Measurements from ENCODE around the gene TDRD7.
"Not testable (repeated sequence)": the region's sequence is repeated elsewhere in the genome, so short reads cannot be mapped to it uniquely, and the experiment has no call there.

The TDRD7 gene

GRCh38 chr9:97456841-97457240 lies 44.9 kb downstream of the TDRD7 start:
- not testable (repeated sequence) for H3K27me3 ChIP-seq (ENCODE audit: control insufficient read depth, insufficient read depth, low read length); H3K9ac ChIP-seq (ENCODE audit: low read depth, low read length); H3K36me3 ChIP-seq (ENCODE audit: control insufficient read depth, insufficient read depth, low read length); H3K4me3 ChIP-seq (ENCODE audit: low read depth, low read length); H3K27ac ChIP-seq (ENCODE audit: low read depth, low read length); H3K9me3 ChIP-seq (ENCODE audit: control insufficient read depth, insufficient read depth, low read length); H3K4me1 ChIP-seq (ENCODE audit: control insufficient read depth, insufficient read depth, low read length)

- peaks cover 4% of the 10 kb centered on the region; the same call in 1 of the 2 replicates for H3K4me1 ChIP-seq (ENCODE audit: control insufficient read depth, insufficient read depth, low read length)
- H3K9ac ChIP-seq (ENCODE audit: low read depth, low read length), result no peak overlapping the region
- H3K4me3 ChIP-seq (ENCODE audit: low read depth, low read length), result no peak overlapping the region
- no peaks in the 10 kb centered on the region for H3K36me3 ChIP-seq (ENCODE audit: control insufficient read depth, insufficient read depth, low read length)
- H3K9me3 ChIP-seq (ENCODE audit: control insufficient read depth, insufficient read depth, low read length), result no peaks in the 10 kb centered on the region
- no peaks in the 10 kb centered on the region for H3K27me3 ChIP-seq (ENCODE audit: control insufficient read depth, insufficient read depth, low read length)
- H3K27ac ChIP-seq (ENCODE audit: low read depth, low read length), result no peak overlapping the region
These were observed 47.4 kb downstream of the TDRD7 start for GRCh38 chr9:97459326-97459725.

- H3K9me3 ChIP-seq (ENCODE audit: control insufficient read depth, insufficient read depth, low read length), result no peaks in the 10 kb centered on the region
- no peak overlapping the region for H3K9ac ChIP-seq (ENCODE audit: low read depth, low read length)
- no peaks in the 10 kb centered on the region for H3K27me3 ChIP-seq (ENCODE audit: control insufficient read depth, insufficient read depth, low read length)
- no peak overlapping the region for H3K27ac ChIP-seq (ENCODE audit: low read depth, low read length)
- H3K36me3 ChIP-seq (ENCODE audit: control insufficient read depth, insufficient read depth, low read length), result no peaks in the 10 kb centered on the region
- peaks cover 4% of the 10 kb centered on the region; the same call in 1 of the 2 replicates for H3K4me1 ChIP-seq (ENCODE audit: control insufficient read depth, insufficient read depth, low read length)
- no peak overlapping the region for H3K4me3 ChIP-seq (ENCODE audit: low read depth, low read length)
These were observed 50.3 kb downstream of the TDRD7 start for GRCh38 chr9:97462159-97462558.

GRCh38 chr9:97462914-97463313 lies 51.0 kb downstream of the TDRD7 start:
- Histone ChIP-seq H3K9me3 (ENCODE audit: control insufficient read depth, insufficient read depth, low read length) (no peaks in the 10 kb centered on the region), H3K4me3 (ENCODE audit: low read depth, low read length) (no peak overlapping the region), H3K4me1 (ENCODE audit: control insufficient read depth, insufficient read depth, low read length) (peaks cover 4% of the 10 kb centered on the region; the same call in 1 of the 2 replicates), H3K9ac (ENCODE audit: low read depth, low read length) (no peak overlapping the region), H3K36me3 (ENCODE audit: control insufficient read depth, insufficient read depth, low read length) (no peaks in the 10 kb centered on the region), H3K27ac (ENCODE audit: low read depth, low read length) (no peak overlapping the region), H3K27me3 (ENCODE audit: control insufficient read depth, insufficient read depth, low read length) (no peaks in the 10 kb centered on the region)

- Histone ChIP-seq H3K9ac (ENCODE audit: low read depth, low read length) (no peak overlapping the region), H3K9me3 (ENCODE audit: control insufficient read depth, insufficient read depth, low read length) (no peaks in the 10 kb centered on the region), H3K27ac (ENCODE audit: low read depth, low read length) (no peak overlapping the region), H3K27me3 (ENCODE audit: control insufficient read depth, insufficient read depth, low read length) (no peaks in the 10 kb centered on the region), H3K36me3 (ENCODE audit: control insufficient read depth, insufficient read depth, low read length) (no peaks in the 10 kb centered on the region), H3K4me1 (ENCODE audit: control insufficient read depth, insufficient read depth, low read length) (no peaks in the 10 kb centered on the region), H3K4me3 (ENCODE audit: low read depth, low read length) (no peak overlapping the region)
These were observed 57.0 kb downstream of the TDRD7 start for GRCh38 chr9:97468658-97469448.

GRCh38 chr9:97470076-97470475 lies 58.2 kb downstream of the TDRD7 start:
- no peaks in the 10 kb centered on the region for H3K36me3 ChIP-seq (ENCODE audit: control insufficient read depth, insufficient read depth, low read length)
- no peaks in the 10 kb centered on the region for H3K9me3 ChIP-seq (ENCODE audit: control insufficient read depth, insufficient read depth, low read length)
- no peak overlapping the region for H3K27ac ChIP-seq (ENCODE audit: low read depth, low read length)
- H3K4me3 ChIP-seq (ENCODE audit: low read depth, low read length), result no peak overlapping the region
- no peak overlapping the region for H3K9ac ChIP-seq (ENCODE audit: low read depth, low read length)
- no peaks in the 10 kb centered on the region for H3K4me1 ChIP-seq (ENCODE audit: control insufficient read depth, insufficient read depth, low read length)
- no peaks in the 10 kb centered on the region for H3K27me3 ChIP-seq (ENCODE audit: control insufficient read depth, insufficient read depth, low read length)

GRCh38 chr9:97473717-97474116 lies 61.8 kb downstream of the TDRD7 start:
- no peaks in the 10 kb centered on the region for H3K4me1 ChIP-seq (ENCODE audit: control insufficient read depth, insufficient read depth, low read length)

GRCh38 chr9:97474372-97474925 lies 62.6 kb downstream of the TDRD7 start:
- Histone ChIP-seq H3K27ac (ENCODE audit: low read depth, low read length) (no peak overlapping the region), H3K4me1 (ENCODE audit: control insufficient read depth, insufficient read depth, low read length) (no peaks in the 10 kb centered on the region), H3K36me3 (ENCODE audit: control insufficient read depth, insufficient read depth, low read length) (no peaks in the 10 kb centered on the region), H3K9ac (ENCODE audit: low read depth, low read length) (no peak overlapping the region), H3K4me3 (ENCODE audit: low read depth, low read length) (no peak overlapping the region), H3K9me3 (ENCODE audit: control insufficient read depth, insufficient read depth, low read length) (no peaks in the 10 kb centered on the region), H3K27me3 (ENCODE audit: control insufficient read depth, insufficient read depth, low read length) (no peaks in the 10 kb centered on the region)

More at GRCh38 chr9:97473717-97474116, 61.8 kb downstream of the TDRD7 start:
- Histone ChIP-seq H3K27ac (ENCODE audit: low read depth, low read length) (no peak overlapping the region), H3K27me3 (ENCODE audit: control insufficient read depth, insufficient read depth, low read length) (no peaks in the 10 kb centered on the region), H3K9ac (ENCODE audit: low read depth, low read length) (no peak overlapping the region), H3K36me3 (ENCODE audit: control insufficient read depth, insufficient read depth, low read length) (no peaks in the 10 kb centered on the region), H3K4me3 (ENCODE audit: low read depth, low read length) (no peak overlapping the region), H3K9me3 (ENCODE audit: control insufficient read depth, insufficient read depth, low read length) (no peaks in the 10 kb centered on the region)

- H3K27ac ChIP-seq (ENCODE audit: low read depth, low read length), result no peak overlapping the region
These were observed 63.2 kb downstream of the TDRD7 start for GRCh38 chr9:97475059-97475458.

GRCh38 chr9:97478301-97478981 lies 66.5 kb downstream of the TDRD7 start:
- no peaks in the 10 kb centered on the region for H3K9me3 ChIP-seq (ENCODE audit: control insufficient read depth, insufficient read depth, low read length)
- no peak overlapping the region for H3K4me3 ChIP-seq (ENCODE audit: low read depth, low read length)

More at GRCh38 chr9:97475059-97475458, 63.2 kb downstream of the TDRD7 start:
- Histone ChIP-seq H3K9ac (ENCODE audit: low read depth, low read length) (no peak overlapping the region), H3K36me3 (ENCODE audit: control insufficient read depth, insufficient read depth, low read length) (no peaks in the 10 kb centered on the region), H3K27me3 (ENCODE audit: control insufficient read depth, insufficient read depth, low read length) (no peaks in the 10 kb centered on the region), H3K4me1 (ENCODE audit: control insufficient read depth, insufficient read depth, low read length) (no peaks in the 10 kb centered on the region; the same call in 1 of the 2 replicates), H3K9me3 (ENCODE audit: control insufficient read depth, insufficient read depth, low read length) (no peaks in the 10 kb centered on the region), H3K4me3 (ENCODE audit: low read depth, low read length) (no peak overlapping the region)

More at GRCh38 chr9:97478301-97478981, 66.5 kb downstream of the TDRD7 start:
- Histone ChIP-seq H3K36me3 (ENCODE audit: control insufficient read depth, insufficient read depth, low read length) (no peaks in the 10 kb centered on the region), H3K27ac (ENCODE audit: low read depth, low read length) (no peak overlapping the region), H3K27me3 (ENCODE audit: control insufficient read depth, insufficient read depth, low read length) (no peaks in the 10 kb centered on the region), H3K9ac (ENCODE audit: low read depth, low read length) (no peak overlapping the region), H3K4me1 (ENCODE audit: control insufficient read depth, insufficient read depth, low read length) (no peaks in the 10 kb centered on the region; the same call in 1 of the 2 replicates)
